Measurements from ENCODE around the gene ZNF267.
"Not testable (repeated sequence)": the region's sequence is repeated elsewhere in the genome, so short reads cannot be mapped to it uniquely, and the experiment has no call there.

The ZNF267 gene

GRCh38 chr16:31880322-31880979 lies 6.8 kb downstream of the ZNF267 start:
- no peak for DNase-seq

GRCh38 chr16:31886227-31886626 lies 12.6 kb downstream of the ZNF267 start:
- DNase-seq: no peak

- no peak for DNase-seq
Measured at GRCh38 chr16:31888735-31889134, 15.1 kb downstream of the ZNF267 start.

GRCh38 chr16:31892111-31892510 lies 18.5 kb downstream of the ZNF267 start:
- DNase-seq: not testable (repeated sequence)

- no peak for DNase-seq
Measured at GRCh38 chr16:31893824-31894223, 20.2 kb downstream of the ZNF267 start.

- no peak for DNase-seq
Measured at GRCh38 chr16:31897283-31897682, 23.7 kb downstream of the ZNF267 start.

- no peak for DNase-seq
Measured at GRCh38 chr16:31899505-31899904, 25.9 kb downstream of the ZNF267 start.

- not testable (repeated sequence) for DNase-seq
Measured at GRCh38 chr16:31904571-31904970, 31.0 kb downstream of the ZNF267 start.

- no peak for DNase-seq
Measured at GRCh38 chr16:31913668-31914067, 40.1 kb downstream of the ZNF267 start.

GRCh38 chr16:31916056-31916488 lies 42.5 kb downstream of the ZNF267 start:
- DNase-seq: no peak

- no peak for DNase-seq
Measured at GRCh38 chr16:31920373-31920772, 46.8 kb downstream of the ZNF267 start.

- DNase-seq: not testable (repeated sequence)
Measured at GRCh38 chr16:31951806-31952205, 78.2 kb downstream of the ZNF267 start.

- not testable (repeated sequence) for DNase-seq
Measured at GRCh38 chr16:31952206-31952605, 78.6 kb downstream of the ZNF267 start.

GRCh38 chr16:31956221-31956620 lies 82.6 kb downstream of the ZNF267 start:
- not testable (repeated sequence) for DNase-seq

- DNase-seq: not testable (repeated sequence)
Measured at GRCh38 chr16:31960186-31960910, 86.7 kb downstream of the ZNF267 start.

Data from NCI-H1417 treated with DMSO at 0.1 percent for 48 hours (cell line).